Bone marrow (tissue), 2 donors: ENCODE results near the gene SLC38A10.
A peak's percentile ranks its signal among the peaks of the same experiment; 100 is the strongest.

Experiments used
- DNase-seq, 2 donors: peaks; one replicate each; lab custom pipeline; 2025; lab: John Stamatoyannopoulos, UW

Gene SLC38A10

GRCh38 chr17:81241648-81242420, 53.3 kb downstream of the SLC38A10 start:
- peak; percentile 2 to 37 for DNase-seq

GRCh38 chr17:81241203-81241602, 53.9 kb downstream of the SLC38A10 start:
- no peak for DNase-seq

- DNase-seq = no peak
Measured at GRCh38 chr17:81240761-81241160, 54.3 kb downstream of the SLC38A10 start.

- DNase-seq = peak in 1 of 2 donors; percentile 2
Measured at GRCh38 chr17:81239714-81240555, 55.2 kb downstream of the SLC38A10 start.

- DNase-seq = peak; percentile 66 to 100
Measured at GRCh38 chr17:81238815-81239713, 56.0 kb downstream of the SLC38A10 start, which contains the start of the genes NDUFAF8 and TEPSIN. Gene NDUFAF8 (plus strand): TSS chr17:81239318. CDS start chr17:81239364, 46 bp downstream. Gene TEPSIN (minus strand): TSS chr17:81239055. CDS start chr17:81239033, 22 bp downstream.

GRCh38 chr17:81238490-81238814, 56.7 kb downstream of the SLC38A10 start:
- DNase-seq = no peak

GRCh38 chr17:81237591-81238489, 57.3 kb downstream of the SLC38A10 start:
- no peak for DNase-seq

- no peak for DNase-seq
Measured at GRCh38 chr17:81236784-81237183, 58.3 kb downstream of the SLC38A10 start.

- DNase-seq = no peak
Measured at GRCh38 chr17:81235822-81236740, 59.0 kb downstream of the SLC38A10 start.

- DNase-seq = no peak
Measured at GRCh38 chr17:81234940-81235821, 59.9 kb downstream of the SLC38A10 start.

GRCh38 chr17:81234506-81234855, 60.6 kb downstream of the SLC38A10 start:
- DNase-seq = no peak

GRCh38 chr17:81233811-81234505, 61.1 kb downstream of the SLC38A10 start:
- DNase-seq = no peak

- DNase-seq = no peak
Measured at GRCh38 chr17:81233316-81233715, 61.8 kb downstream of the SLC38A10 start.

- no peak for DNase-seq
Measured at GRCh38 chr17:81232616-81233241, 62.4 kb downstream of the SLC38A10 start.

- no peak for DNase-seq
Measured at GRCh38 chr17:81231766-81232581, 63.1 kb downstream of the SLC38A10 start.

GRCh38 chr17:81231121-81231645, 63.9 kb downstream of the SLC38A10 start:
- DNase-seq = no peak
